Kidney capillary endothelial cell (primary cell): ENCODE data around the gene ANKDD1B.
"Not testable (repeated sequence)": the region's sequence is repeated elsewhere in the genome, so short reads cannot be mapped to it uniquely, and the experiment has no call there.

Source experiments
- DNase-seq: peaks from one replicate; pipeline ENCODE4 v3.0.0-alpha.2; 2018; ENCODE audit warnings: low spot score

Gene ANKDD1B

GRCh38 chr5:75611311-75612225 lies at the start of gene ANKDD1B:
Gene ANKDD1B, plus strand, starts transcription at chr5:75611453. Its CDS starts 182 bp downstream, at chr5:75611635.
- no peak for DNase-seq

GRCh38 chr5:75565991-75566709 lies 45.1 kb upstream of the ANKDD1B start:
- not testable (repeated sequence) for DNase-seq

- peak; percentile 79 for DNase-seq
Observed at GRCh38 chr5:75566710-75567309, 44.4 kb upstream of the ANKDD1B start.

GRCh38 chr5:75567710-75568109 lies 43.5 kb upstream of the ANKDD1B start:
- no peak for DNase-seq

- no peak for DNase-seq
Observed at GRCh38 chr5:75568202-75568601, 43.1 kb upstream of the ANKDD1B start.

- DNase-seq = no peak
Observed at GRCh38 chr5:75571547-75571946, 39.7 kb upstream of the ANKDD1B start.

- no peak for DNase-seq
Observed at GRCh38 chr5:75574791-75575190, 36.5 kb upstream of the ANKDD1B start.

GRCh38 chr5:75578280-75578679 lies 33.0 kb upstream of the ANKDD1B start:
- DNase-seq = not testable (repeated sequence)

GRCh38 chr5:75584641-75585040 lies 26.6 kb upstream of the ANKDD1B start:
- DNase-seq = no peak

- no peak for DNase-seq
Observed at GRCh38 chr5:75588666-75589065, 22.6 kb upstream of the ANKDD1B start.

GRCh38 chr5:75600535-75600934 lies 10.7 kb upstream of the ANKDD1B start:
- DNase-seq = no peak

GRCh38 chr5:75601567-75601966 lies 9.7 kb upstream of the ANKDD1B start:
- DNase-seq = peak; percentile 26

- peak; percentile 67 for DNase-seq
Observed at GRCh38 chr5:75601996-75602395, 9.3 kb upstream of the ANKDD1B start.

GRCh38 chr5:75603371-75603770 lies 7.9 kb upstream of the ANKDD1B start:
- DNase-seq = no peak

- DNase-seq = no peak
Observed at GRCh38 chr5:75603821-75604220, 7.4 kb upstream of the ANKDD1B start.

- not testable (repeated sequence) for DNase-seq
Observed at GRCh38 chr5:75607341-75607740, 3.9 kb upstream of the ANKDD1B start.

GRCh38 chr5:75608870-75609269 lies 2.4 kb upstream of the ANKDD1B start:
- no peak for DNase-seq

- DNase-seq = no peak
Observed at GRCh38 chr5:75610201-75610600, 1.1 kb upstream of the ANKDD1B start.

GRCh38 chr5:75610859-75611310 lies 368 bp upstream of the ANKDD1B start:
- DNase-seq = not testable (repeated sequence)

- DNase-seq = no peak
Observed at GRCh38 chr5:75612226-75612569, 945 bp downstream of the ANKDD1B start.

- DNase-seq = no peak
Observed at GRCh38 chr5:75612901-75613300, 1.6 kb downstream of the ANKDD1B start.

GRCh38 chr5:75614176-75614575 lies 2.9 kb downstream of the ANKDD1B start:
- DNase-seq = no peak
